Stimulated activated CD4-positive, alpha-beta T cell treated with anti-CD3 and anti-CD28 coated beads, Interleukin-12 subunit alpha, Interleukin-12 subunit beta, amount 100 ng/mL, for 24 hours (primary cell): ENCODE measurements around the gene CDH4.

Experiments used
- DNase-seq, 2 experiments: peaks; one replicate each; pipeline ENCODE4 v3.0.0-alpha.2; 2020; ENCODE audit warnings: low read depth in 2 of 2

CDH4 gene

DNA sequence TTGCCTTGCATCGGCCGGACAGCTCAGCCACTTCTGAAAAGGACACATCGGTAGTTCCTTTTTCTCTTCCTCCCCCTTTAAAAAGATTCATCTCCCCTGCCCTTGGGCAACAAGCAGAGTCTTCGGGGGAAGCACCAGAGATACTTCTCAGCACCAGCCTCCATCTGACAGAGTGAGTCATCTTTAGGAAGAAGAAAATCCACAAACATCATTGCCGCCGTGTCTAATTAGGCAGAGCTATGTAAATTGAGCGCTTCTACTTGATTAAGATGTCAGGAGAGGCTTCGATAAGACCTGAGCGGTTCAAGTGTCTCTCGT lies 627.2 kb downstream of the CDH4 start:
- DNase-seq, result no peak

DNA sequence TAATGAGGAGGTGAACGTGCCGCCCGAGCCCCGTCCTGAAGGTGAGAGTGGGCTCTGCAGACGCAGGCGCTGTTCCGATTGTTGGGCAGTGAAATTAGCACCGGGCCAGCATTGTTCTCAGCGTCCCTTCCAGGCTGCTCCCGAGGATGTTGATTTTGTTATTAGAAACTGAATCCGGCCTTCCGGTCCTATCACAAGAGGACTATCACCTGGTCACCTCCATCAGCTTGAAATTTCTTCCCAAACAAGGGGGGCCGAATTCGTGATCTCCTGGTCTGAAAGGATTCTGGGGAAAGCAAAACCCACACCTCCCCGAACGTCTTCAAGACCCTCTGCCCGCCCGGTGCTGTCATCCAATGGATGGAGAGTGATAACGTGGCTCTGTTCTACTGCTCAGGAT lies 627.6 kb downstream of the CDH4 start:
- DNase-seq, result no peak

DNA sequence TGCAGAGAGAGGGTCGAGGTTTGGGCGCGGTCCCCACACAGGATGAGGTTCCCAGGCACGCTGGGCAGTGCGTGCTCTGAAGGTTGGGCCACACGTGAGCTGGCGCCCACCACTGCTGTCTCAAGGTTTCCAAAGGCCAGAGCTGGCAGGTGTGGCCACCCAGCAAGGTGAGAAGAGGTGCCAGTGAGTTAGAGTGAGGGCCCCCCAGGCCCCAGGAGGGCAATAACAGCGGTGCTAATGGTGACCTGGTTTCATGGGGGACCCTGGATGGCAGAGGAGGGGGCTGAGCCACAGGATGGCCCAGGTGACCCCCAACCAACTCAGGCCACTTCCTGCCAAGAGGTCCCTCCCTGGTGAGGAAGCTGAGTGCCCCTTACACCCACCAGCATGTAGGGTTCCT lies 628.6 kb downstream of the CDH4 start:
- no peak for DNase-seq

DNA sequence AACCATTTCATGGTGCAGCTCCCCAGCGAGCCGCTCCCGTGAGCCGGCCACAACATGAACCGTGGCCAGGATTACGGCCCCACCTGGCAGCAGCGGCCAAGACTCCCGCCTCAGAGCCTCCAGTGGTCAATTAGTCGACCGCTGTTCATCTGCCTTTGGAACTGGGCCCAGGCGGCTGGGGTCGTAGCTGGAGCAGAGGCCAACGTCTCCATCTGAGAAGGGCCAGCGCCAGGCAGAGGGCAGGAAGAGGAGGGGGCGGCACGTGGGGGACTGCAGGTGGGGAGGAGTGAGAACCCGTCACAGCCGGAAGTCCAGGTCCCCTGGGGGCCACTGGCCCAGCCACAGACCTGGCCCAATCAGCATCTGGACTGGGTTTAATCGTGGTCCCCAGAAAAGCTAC lies 629.4 kb downstream of the CDH4 start:
- no peak for DNase-seq

DNA sequence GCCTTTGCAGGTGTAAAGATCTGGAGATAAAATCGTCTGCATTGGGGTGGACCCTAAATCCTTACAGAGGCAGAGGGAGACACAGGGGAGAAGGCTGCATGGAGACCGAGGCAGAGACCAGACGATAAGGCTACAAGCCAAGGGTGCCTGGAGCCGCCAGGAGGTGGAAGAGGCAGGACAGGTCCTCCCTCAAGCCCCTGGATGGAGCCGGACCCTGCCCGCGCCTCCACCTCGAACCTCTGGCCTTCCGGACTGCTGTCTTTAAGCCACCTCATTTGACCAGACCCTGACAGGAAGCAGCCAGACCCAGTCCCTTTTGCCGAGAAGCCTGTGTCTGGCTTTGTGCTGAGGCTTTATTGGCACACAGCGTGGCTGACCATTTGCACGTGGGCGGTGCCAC lies 629.8 kb downstream of the CDH4 start:
- no peak for DNase-seq

DNA sequence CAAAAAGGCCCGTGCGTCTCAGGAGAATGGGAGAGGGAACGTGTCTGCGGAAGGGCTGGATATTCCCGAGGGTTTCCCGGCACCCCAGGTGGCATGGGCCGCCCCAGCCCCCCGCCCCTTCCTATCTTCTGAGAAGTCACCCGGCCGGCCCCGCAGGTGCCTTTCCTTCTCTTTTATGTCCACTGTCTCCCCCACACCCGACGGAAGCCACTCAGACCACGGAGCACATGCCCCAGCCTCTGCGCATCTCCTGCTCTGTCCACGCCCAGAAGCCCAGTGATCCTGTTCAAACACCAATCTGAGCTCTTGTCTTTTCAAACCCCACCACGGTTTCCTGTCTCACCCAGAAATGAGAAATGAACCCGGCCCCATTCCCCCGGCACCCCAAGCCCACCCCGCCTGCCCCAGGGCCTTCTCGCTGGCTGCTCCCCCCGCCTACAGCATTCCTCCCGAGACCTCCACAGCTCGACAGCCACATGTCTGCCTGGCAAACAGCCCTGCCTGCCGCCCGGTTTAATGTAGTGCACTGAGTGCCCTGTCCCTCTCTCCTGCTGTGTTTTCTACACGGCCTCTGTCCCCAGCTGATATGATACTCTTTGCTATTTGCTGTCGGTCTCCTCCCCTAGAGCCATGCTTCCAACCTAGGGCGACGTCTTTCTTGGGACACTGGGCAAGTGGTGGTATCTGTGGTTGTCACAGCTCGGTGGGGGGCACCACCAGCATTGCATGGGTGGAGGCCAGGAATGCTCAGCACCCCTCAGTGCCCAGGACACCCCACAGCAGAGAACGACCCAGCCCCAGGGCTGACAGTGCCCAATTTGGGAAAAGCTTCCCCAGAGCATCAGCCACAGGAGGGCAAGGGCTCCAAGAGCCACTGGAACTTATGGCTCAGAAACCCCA lies 630.9 kb downstream of the CDH4 start:
- no peak for DNase-seq

DNA sequence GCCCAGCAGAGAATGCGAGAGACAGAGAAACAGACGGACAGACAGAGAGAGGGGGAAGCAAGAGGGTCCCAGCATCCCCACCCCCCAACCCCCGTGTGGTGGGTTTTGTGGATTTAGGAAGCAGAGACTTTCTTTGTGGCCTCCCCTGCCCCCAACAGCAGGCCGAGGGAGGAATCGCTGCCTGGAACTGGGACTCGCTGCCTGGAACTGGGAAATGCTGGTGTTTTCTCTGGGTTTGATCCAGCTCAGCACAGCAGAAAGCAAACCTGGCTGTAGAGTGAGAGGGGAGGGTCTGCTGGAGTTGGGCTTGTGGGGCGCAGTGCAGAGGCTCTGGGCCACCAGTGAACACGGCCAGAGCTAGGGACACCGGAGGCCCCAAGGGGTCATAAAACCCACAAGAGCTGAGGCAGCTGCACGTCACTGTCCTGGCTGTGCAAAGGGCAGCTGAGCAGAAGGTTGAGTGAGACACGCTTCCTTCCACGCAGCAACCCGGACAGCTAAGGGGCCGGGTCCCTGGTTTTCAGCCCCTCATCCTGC lies 631.9 kb downstream of the CDH4 start:
- no peak for DNase-seq

DNA sequence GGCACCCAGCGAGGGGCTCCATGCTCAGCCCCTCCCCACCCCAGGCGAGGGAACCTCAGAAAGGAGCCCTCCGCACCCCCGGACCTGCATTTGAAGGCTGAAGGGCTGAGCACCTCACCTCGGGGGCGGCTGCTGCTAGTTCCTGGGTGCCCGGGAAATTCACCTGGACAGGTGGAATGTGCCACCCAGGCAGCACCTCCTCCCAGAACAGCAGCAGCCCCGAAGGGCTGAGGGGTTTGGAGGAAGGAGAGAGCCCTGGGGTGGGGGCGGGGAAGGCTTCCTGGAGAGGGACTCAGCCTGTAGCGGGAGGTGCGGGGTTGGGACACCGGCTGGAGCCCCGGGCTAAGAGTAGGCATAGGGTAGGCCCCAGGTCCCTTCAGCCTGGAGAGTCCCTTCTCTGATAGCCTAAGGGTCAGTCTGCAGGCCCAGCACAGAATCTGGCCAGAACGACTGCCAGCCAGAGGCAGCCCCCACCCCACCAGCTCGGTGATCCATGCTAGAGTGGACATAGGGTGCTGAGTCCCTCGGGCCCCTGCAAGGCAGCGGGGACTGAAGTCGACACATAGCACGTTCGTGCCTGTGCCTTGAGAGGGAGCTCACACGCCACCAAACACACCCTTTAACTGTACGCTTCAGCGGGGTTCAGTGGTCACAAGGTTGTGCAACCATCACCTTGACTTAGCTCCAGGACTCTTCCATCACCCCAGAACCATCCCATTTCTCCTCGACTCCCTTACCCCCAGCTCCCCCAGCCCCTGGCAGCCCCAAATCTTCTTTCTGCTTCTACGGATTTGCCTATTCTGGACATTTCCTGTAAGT lies 632.7 kb downstream of the CDH4 start:
- DNase-seq, result no peak

DNA sequence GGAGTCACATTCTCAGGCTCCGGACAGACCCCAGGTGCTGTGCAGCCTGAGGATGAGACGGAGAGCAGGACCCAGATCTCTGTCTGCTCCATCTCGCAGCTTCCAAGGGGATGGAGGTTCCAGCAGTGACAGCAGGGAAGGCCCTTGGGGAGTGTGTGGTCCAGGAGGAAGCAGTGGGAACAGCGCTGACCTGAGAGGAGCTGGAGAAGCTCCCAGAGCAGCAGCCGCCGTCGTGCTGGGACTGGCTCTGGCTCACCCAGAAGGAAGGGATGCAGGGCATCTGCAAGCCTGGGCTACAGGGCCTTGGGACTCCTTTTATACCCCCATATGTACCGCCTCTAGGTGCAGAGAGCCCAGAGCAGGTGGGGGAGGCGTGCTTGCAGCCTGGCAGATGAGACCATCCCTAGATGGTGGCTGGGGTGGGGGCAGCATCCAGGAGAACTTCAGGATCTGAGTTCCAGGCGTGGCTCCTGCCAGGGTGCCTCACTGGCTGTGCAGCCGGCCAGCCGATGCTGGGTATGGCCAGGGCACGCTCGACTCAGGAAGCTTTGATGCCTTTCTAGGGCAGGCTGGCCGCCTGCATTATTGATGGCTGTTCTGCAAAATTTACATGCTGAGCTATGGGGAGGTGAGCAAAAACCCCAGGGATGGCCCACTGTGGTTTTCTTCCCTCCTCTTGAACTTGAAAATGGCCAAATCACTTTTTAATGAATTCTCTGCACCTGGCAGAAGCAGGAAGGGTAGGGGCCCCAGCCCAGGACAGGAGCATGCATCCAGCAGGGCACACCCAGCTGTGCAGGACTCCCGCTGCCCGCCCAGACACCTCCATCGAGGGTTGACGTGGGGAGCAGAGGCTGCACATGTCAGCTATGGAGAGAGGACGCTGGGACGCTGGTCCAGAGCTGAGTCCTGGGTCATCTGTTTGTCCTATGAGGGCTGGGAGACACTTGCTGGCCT lies 634.0 kb downstream of the CDH4 start:
- no peak for DNase-seq

DNA sequence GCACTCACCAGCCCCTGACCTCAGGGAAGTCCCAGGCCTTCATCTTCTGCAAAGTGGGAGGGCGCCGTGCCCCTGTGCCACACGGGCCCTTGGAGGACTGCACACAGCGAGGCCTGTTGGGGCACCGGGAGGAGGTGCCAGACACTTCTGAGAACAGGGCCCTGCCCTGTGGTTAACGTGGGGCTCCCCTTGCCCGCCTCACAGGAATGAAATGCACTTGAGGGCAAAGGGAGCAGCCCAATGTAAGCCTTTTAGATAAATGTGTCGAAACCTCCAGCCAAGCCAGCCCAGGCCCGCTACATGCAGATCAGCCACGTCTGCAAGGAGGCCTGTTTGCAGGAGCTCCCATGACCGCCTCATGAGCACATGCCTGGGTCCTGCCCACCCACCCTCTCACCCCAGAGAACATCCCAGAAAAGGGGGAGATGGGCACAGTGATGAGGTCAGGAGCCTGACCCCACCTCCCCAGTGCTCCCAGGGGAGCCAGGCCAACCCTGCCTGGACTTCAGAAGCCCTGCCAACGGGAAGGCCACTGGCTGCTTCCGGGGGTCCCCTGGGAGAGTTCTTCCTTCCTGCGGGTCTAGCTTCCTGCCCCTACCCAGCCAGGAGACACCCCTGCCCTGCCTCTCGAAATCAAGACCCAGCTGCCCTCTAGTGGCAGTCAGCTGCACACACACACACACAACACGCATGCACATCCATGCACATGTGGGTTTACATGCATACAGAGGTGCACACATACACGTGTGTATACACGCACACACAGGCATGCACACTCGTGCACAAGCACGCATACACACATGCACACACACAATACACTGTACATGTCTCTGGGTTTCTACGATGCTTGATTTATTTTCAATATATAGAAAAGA lies 634.9 kb downstream of the CDH4 start:
- peak; percentile 3 to 32 for DNase-seq

DNA sequence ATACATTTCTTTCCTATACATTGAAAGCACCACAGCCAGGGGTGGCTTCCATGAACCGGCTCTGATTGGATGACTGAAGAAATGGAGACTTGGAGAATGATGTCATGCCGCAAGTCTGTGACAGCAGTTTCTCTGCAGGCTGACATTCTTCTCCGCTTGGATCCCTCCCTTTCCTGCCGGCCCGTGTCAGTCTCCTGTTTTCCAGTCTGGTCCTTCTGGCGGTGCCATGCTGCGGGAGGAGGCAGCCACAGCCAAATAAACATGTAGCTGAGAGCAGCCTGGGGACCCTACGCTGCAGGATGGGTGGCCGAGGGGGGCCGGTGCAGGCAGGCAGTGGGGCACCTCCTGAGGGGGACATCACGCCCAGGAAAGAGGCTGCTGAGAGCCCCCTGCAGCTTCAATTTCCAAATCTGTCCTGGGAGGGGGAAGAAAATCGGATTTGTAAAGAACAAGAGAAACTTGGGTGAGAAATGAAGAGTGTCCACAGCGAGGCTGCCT lies 635.6 kb downstream of the CDH4 start:
- no peak for DNase-seq

DNA sequence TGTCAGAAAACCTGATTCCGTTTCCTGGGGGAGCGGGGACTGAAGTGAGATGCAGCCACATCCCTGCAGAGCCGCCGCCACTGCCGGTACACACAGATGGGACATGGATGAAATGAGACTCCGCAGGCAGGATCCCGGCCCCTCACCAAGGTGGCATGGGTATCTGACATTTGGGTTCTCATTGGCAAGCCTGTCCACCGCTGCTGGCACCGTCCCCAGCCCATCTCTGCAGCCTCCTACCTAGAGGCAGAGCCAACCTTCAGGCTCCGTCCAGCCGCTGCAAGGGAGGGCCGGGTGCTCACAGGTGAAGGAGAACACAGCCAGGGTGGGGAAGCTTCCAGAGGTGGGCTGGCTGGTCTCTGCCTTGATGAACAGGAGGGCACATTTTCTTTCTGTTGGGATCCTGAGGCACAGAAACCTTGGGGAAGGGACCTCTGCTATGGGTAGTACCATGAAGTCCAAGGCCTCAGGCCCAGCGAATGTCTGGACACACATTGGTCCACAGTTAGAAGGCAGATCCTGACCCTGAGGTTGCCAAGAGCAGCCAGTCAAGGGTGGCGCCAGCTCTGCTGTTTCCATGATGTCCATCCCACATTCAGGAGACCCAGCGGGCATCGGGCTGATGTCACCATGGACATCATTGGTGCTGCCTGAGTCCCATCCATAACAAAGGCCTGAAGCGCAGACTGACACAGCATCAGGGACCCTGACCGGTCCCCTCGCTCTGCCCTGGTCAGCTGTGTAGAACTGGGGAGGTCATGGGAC lies 636.2 kb downstream of the CDH4 start:
- no peak for DNase-seq

DNA sequence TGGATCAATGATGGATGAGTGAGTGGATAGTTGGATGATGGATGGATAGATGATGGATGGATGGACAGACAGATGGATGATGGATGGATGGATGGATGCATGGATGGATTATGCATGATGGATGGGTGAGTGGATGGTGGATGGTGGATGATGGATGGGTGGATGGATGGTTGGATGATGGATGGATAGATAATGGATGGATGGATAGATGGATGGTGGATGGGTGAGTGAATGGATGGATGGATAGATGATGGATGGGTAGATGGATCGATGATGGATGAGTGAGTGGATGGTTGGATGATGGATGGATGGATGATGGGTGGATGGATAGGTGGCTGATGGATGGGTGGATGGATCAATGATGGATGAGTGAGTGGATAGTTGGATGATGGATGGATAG lies 637.6 kb downstream of the CDH4 start:
- no peak for DNase-seq

DNA sequence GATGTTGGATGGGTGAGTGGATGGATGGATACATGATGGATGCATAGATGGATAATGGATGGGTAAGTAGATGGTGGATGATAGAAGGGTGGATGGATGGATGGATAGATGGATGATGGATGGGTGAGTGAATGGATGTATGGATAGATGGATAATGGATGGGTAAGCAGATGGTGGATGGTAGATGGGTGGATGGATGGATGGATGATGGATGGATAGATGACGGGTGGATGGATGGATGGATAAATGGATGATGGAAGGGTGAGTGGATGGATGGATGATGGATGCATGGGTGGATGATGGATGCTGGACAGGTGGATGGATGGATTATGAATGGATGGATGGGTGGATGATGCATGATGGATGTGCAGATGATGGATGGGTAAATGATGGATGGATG lies 638.1 kb downstream of the CDH4 start:
- DNase-seq, result no peak

DNA sequence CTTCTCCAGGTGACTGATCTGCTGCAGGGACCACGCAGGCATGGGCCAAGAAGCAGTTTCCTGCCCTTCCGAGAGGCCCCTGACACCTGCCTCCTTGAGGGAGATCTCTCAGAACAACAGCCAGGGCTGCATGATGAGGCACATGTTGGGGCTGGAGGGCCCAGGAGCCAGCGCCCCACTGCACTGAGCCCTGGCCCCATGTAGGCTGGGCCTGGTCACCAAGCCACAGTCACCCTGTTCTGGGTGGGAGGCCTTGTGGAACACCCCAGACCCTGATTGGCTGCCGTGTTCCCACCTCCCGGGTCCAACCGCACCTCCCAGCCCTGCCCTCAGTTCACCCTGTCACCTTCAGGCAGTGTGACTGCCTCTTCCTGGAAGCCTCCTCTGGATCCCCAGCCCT lies 639.4 kb downstream of the CDH4 start:
- DNase-seq, result no peak

DNA sequence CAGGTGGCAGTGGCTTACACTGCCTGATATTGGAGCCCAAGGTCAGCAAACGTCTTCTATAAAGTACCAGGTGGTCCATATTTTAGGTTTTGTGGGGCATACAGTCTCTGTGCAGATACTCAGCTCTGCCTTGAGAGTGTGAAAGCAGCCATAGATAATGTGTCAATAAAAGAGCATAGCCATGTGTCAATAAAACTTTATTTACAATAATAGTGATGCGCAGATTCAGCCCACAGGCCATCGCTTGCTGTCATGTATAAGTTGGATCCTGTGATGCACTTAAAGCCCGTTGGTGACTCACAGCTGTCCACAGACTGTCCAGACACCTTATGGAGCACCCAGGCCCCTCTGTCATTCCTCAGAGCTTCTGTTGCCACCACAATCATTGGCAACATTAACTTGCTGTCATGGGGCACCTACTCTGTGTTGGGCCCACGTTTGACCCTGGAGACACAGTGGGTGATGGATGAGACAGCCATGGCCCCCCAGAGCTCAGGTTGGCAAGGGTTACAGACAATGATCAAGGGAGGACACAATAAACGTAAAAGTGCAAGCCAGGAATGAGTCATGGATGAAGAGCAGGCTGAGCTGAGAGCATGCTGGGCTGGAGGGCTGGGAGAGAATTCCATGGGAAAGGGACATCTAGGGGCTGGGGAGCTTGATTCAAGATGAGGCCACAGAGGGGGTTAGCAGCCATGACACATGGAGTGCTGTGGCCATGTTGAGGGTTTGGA lies 640.0 kb downstream of the CDH4 start:
- DNase-seq, result no peak

DNA sequence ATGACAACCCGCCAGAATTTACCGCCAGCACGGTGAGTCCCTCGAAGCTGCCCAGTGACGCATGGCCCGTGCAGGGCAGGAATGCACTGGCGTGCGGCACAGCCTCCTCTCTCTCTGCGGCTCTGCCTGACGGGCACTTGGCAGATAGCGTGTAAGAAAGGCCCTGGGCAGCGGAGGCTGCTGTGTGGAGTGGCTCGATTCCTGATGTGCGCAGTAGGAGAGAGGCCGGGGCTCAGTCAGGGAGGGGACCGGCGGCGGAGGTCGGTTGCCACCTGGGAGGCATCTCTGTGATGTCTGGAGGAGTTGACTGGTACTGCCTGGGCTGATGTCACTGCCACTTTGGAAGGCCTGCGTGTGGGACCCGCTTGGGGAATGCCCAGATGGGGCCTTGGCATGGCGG lies 643.0 kb downstream of the CDH4 start:
- no peak for DNase-seq

DNA sequence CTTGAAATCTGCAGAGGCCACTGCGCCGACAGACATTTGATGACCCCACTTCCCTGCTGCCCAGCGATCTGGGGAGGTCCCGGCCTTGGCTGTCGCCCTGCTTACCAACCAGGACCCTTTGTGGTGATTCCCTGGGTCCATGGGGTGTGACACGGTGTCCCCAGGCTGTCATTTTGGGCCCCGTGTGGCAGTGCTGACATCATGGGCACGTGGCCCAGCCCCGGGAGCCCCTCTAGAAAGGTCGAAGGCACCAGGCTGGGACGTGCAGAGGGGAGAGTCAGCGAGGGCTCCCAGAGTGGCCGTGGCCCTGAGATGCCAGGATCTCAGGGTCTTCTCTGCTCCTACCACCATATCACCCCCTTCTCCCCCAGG lies 643.6 kb downstream of the CDH4 start:
- DNase-seq, result no peak
